Measurements from ENCODE around the gene CPNE7. TPM values are rescaled to one million over a fixed set of nuclear protein-coding genes. Genes with fewer than 3 reads are reported as not detected.
"Not testable (repeated sequence)": the region's sequence is repeated elsewhere in the genome, so short reads cannot be mapped to it uniquely, and the experiment has no call there.

Gene CPNE7
- polyA plus RNA-seq, 3 donors from 2014 or later, result 1.9 to 5.1 TPM; not detected in 1

DNA sequence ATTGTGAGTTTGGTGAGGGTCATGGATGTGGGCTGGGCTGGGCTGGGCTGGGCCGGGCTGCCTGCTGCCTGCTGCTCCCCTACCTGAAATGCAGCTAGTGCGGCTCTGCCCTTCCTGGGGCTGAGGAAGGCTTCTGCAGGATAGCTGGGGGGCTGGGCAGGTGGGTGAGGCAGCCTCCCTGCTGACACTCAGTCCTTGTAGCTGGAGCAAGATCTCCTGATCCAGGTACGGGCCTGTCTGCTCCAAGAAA, 10.4 kb upstream of the CPNE7 start:
- Mint-ChIP-seq H3K27ac (peak overlapping the region in 3 of 6 donors; percentile 43 to 74 (median 55)), H3K4me3 (peak overlapping the region in 2 of 5 donors; percentile 53 to 75), H3K9me3 (no peaks in the 10 kb centered on the region), H3K36me3 (peaks cover 11 to 26% (median 15%) of the 10 kb centered on the region in 3 donors), H3K27me3 (ENCODE audit: low read depth in 3 of 3) (peaks cover 3 to 18% (median 3%) of the 10 kb centered on the region in 3 donors), H3K4me1 (peaks cover 40 to 47% of the 10 kb centered on the region in 2 donors)
- no peak for DNase-seq

DNA sequence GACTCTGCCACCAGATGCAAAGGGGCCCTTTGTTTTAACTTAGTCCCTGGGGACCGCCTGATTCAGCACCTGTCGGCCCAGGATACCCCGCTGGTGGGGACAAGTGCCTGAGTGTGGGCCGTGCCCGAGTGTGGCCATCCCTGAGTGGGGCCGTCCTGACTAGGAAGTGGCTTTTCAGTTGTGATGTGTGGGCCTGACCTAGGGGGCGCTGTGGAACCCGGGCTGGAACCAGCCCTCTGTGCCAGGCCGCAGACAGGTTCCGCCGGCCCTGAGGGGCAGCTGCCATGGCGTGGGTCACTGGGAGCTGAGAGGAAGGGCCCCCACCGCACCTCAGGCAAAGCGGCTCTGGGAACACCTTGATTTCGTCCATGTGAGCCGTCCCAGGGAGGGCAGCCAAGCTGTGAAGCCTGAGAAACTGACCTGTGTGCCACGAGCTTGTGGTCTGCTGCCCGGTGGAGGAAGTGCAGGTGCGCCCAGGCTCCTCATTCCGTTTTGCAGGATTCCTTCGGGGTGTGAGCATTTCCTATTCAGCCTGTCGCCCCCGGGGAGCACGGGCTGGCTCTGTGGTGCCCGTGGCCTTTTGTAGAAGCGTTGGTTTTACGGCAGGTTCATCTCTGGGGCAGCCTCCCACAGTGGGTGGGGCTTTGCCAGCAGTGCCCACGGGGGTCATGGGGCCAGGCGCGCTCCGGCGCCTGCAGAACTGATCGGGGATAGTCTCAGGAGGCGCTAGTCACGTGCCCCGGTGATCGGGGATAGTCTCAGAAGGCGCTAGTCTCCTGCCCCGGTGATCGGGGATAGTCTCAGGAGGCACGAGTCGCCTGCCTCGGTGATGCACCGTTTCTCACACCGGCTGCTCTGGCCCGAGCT, 9.8 kb upstream of the CPNE7 start:
- peaks cover 0 to 16% (median 0%) of the 10 kb centered on the region in 3 donors for H3K27me3 Mint-ChIP-seq (ENCODE audit: low read depth in 3 of 3)
- peak overlapping the region in 4 of 6 donors; percentile 35 to 77 (median 46) for H3K27ac Mint-ChIP-seq
- H3K4me1 Mint-ChIP-seq, result peaks cover 36 to 46% of the 10 kb centered on the region in 2 donors
- peak; percentile 20 to 36 (median 30) for DNase-seq
- peaks cover 11 to 26% (median 15%) of the 10 kb centered on the region in 3 donors for H3K36me3 Mint-ChIP-seq
- H3K4me3 Mint-ChIP-seq, result peak overlapping the region; percentile 50 to 75 (median 60)
- no peaks in the 10 kb centered on the region for H3K9me3 Mint-ChIP-seq

DNA sequence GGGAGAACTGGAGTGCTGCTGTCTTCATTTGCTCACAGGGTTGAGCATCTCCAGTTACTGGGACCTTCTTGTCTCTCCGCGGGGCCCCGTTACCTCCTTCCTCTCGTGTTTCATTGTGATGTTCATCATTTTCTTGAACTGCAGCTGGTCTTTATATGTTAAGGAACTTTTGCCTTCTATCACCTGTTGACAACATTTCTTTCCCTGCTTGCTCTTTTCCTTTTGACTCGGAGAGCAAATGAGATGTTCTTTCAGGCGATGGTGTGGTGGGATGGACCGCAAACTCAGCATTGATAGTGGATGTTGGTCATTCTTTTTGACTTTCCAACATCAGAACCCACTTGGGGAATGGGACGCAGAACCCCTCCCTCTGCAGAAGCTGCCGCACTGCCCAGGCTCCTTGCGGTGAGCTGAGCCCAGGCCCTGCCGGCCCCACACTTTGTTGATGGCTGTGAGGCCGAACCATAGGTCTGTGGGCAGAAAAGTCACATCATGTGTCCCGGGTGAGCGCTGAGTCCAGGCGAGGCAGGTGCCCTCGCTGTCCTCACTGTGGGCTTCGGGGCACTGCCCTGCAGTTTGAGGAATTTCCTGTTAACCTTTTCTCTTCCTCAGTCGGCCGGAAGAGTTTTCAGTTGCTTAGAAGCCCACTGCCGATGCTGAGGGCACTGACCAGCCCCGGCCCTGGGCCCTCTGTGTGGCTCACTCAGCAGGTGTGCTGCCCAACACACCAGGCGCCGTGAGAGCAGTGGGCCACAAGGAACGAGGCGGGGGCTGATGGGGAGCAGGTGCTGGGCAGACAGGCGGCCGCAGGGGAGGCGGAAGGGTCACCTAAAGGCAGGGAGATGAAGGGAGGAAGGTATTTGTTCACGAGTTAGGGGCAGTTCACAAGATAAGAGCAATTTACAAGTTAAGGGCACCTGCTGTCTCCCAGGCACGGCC, 7.6 kb upstream of the CPNE7 start:
- Mint-ChIP-seq H3K4me1 (peaks cover 29 to 34% of the 10 kb centered on the region in 2 donors), H3K4me3 (peak overlapping the region in 1 of 5 donors; percentile 14), H3K9me3 (no peaks in the 10 kb centered on the region), H3K36me3 (peaks cover 0 to 12% (median 3%) of the 10 kb centered on the region in 3 donors), H3K27me3 (ENCODE audit: low read depth in 3 of 3) (peaks cover 4 to 7% (median 4%) of the 10 kb centered on the region in 3 donors), H3K27ac (no peak overlapping the region)
- no peak for DNase-seq

DNA sequence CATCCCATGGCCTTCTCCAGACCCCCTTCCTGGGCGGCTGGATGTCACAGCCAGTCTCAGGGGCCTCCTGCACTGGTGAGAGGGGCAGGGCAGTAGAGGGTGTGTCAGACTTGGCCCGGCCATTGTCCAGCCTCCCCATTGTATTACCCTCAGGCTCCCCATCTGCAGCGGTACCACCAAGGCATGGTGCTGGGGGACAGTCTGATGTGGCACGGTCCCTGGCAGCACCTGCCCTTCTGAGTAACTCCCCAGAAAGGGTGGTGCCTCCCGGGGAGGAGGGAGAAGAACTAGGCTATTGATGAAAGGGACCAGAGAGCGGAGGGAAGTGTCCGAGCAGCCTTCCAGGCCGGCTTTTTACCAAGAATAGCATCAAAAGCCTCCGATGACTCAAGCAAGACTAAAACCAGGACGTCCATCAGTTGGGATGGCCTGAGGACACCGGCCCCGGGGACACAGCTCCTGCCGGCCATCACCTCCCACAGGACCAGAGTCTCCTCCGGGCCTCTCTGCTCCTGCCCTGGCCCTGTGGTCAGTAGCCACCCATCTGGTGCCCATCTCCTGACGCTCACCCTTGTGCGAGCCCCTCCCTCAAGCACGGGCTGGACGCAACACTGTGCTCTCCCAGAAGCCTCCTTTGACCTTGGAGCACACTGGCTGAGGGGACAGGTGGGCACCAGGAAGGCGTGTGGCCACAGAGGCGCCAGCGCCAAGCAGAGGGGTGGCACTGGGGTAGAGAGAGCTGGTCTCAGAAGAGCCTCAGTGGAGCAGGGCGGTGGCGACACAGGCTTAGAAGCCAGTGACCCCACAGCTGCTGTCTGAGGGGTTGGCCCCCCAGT, 5.8 kb upstream of the CPNE7 start:
- peaks cover 21 to 25% of the 10 kb centered on the region in 2 donors for H3K4me1 Mint-ChIP-seq
- no peaks in the 10 kb centered on the region for H3K9me3 Mint-ChIP-seq
- H3K36me3 Mint-ChIP-seq, result no peaks in the 10 kb centered on the region
- H3K27me3 Mint-ChIP-seq (ENCODE audit: low read depth in 3 of 3), result peaks cover 9 to 10% (median 9%) of the 10 kb centered on the region in 3 donors
- DNase-seq, result no peak
- H3K27ac Mint-ChIP-seq, result no peak overlapping the region
- H3K4me3 Mint-ChIP-seq, result no peak overlapping the region

DNA sequence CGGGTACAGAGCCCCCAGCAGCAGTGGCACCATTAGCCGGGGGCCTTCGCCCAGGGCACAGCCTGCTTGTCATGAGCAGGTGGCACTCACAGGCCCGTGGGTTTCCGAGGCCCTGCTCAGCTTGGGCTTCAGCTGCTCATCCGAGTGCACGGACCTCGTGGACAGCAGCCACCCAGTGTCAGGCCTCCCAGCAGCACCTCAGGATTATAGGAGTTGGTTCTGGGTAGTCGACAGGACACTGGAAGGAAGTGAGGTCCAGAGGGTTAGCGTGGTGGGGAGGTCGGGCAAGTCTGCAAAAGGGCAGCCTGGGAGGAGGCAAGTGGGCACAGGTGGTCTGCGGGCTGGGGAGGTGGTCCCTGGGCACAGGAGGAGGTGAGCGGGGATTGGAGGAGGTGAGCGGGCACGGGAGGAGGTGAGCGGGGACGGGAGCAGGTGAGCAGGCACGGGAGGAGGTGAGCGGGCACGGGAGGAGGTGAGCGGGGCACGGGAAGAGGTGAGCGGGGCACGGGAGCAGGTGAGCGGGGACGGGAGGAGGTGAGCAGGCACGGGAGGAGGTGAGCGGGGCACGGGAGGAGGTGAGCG, 5.1 kb upstream of the CPNE7 start:
- Mint-ChIP-seq H3K27ac (no peak overlapping the region), H3K36me3 (no peaks in the 10 kb centered on the region), H3K4me3 (no peak overlapping the region)

DNA sequence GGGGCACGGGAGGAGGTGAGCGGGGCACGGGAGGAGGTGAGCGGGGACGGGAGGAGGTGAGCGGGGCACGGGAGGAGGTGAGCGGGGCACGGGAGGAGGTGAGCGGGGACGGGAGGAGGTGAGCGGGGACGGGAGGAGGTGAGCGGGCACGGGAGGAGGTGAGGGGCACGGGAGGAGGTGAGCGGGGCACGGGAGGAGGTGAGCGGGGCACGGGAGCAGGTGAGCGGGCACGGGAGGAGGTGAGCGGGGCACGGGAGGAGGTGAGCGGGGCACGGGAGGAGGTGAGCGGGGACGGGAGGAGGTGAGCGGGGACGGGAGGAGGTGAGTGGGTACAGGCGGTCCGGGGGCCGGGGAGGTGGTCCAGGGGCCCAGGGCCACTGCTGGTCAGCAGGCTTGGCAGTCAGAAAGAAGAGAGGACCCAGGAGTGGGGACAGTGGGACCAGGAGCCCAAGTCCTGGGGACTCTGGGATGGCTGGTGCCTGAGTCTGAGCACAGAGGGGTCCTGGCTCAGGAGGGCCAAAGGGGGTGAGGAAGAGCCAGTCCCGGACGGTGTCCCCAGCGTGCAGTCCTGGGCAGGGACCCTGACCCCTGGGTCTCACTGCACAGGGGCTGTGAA, 4.5 kb upstream of the CPNE7 start:
- H3K27ac Mint-ChIP-seq; DNase-seq; H3K4me3 Mint-ChIP-seq; H3K9me3 Mint-ChIP-seq; H3K27me3 Mint-ChIP-seq (ENCODE audit: low read depth in 3 of 3); H3K36me3 Mint-ChIP-seq: not testable (repeated sequence)
- peaks cover 8 to 12% of the 10 kb centered on the region in 2 donors for H3K4me1 Mint-ChIP-seq

More for the DNA sequence above, 5.1 kb upstream of the CPNE7 start:
- DNase-seq, result no peak
- peaks cover 8 to 9% (median 9%) of the 10 kb centered on the region in 3 donors for H3K27me3 Mint-ChIP-seq (ENCODE audit: low read depth in 3 of 3)
- peaks cover 14 to 18% of the 10 kb centered on the region in 2 donors for H3K4me1 Mint-ChIP-seq
- H3K9me3 Mint-ChIP-seq, result no peaks in the 10 kb centered on the region

DNA sequence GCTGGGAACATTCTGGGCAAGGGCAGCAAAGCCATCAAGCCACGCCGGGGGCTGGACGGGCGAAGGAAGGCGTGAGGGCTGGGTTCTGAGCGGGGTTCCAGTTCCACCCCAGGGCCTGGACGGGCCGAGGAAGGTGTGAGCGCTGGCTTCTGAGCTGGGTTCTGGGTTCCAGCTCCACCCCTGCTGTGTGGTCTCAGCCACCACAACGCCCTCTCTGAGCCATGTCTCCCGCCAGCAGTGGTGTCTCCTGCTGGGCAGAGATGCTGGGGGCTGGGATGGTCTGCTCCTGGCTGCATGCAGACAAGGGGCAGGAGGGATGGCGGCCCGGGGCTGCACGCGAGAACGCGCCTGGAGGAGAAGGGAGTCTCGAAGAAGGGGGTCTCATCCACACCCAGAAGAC, 3.9 kb upstream of the CPNE7 start:
- H3K27me3 Mint-ChIP-seq (ENCODE audit: low read depth in 3 of 3), result peaks cover 8 to 9% (median 9%) of the 10 kb centered on the region in 3 donors
- no peaks in the 10 kb centered on the region for H3K9me3 Mint-ChIP-seq
- DNase-seq, result no peak
- H3K4me1 Mint-ChIP-seq, result peaks cover 4 to 9% of the 10 kb centered on the region in 2 donors
- H3K27ac Mint-ChIP-seq, result no peak overlapping the region
- no peak overlapping the region for H3K4me3 Mint-ChIP-seq
- no peaks in the 10 kb centered on the region for H3K36me3 Mint-ChIP-seq

DNA sequence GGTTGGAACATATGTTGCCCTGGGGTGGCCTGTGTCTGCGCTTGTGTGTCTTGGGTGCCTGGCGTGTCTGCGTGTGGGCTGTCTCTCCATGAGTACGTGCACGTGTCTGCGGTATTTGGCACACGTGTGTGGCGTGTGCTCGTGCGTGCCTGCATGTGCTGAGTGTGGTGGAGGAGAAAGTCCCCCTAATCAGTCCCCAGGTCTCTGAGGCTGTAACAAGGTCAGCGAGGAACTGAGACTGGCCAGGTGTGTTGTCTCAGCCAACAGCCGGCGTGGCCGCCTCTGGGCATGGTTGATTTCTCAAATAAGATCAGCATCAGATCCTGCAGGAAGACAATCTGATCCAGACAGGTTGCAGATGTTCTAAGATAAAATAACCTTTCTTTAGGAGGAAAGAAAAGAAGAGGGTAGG, 3.5 kb upstream of the CPNE7 start:
- peaks cover 4 to 9% of the 10 kb centered on the region in 2 donors for H3K4me1 Mint-ChIP-seq
- DNase-seq, result no peak
- H3K27ac Mint-ChIP-seq, result no peak overlapping the region
- H3K27me3 Mint-ChIP-seq (ENCODE audit: low read depth in 3 of 3), result peaks cover 8 to 9% (median 9%) of the 10 kb centered on the region in 3 donors
- no peak overlapping the region for H3K4me3 Mint-ChIP-seq
- H3K36me3 Mint-ChIP-seq, result no peaks in the 10 kb centered on the region
- H3K9me3 Mint-ChIP-seq, result no peaks in the 10 kb centered on the region

DNA sequence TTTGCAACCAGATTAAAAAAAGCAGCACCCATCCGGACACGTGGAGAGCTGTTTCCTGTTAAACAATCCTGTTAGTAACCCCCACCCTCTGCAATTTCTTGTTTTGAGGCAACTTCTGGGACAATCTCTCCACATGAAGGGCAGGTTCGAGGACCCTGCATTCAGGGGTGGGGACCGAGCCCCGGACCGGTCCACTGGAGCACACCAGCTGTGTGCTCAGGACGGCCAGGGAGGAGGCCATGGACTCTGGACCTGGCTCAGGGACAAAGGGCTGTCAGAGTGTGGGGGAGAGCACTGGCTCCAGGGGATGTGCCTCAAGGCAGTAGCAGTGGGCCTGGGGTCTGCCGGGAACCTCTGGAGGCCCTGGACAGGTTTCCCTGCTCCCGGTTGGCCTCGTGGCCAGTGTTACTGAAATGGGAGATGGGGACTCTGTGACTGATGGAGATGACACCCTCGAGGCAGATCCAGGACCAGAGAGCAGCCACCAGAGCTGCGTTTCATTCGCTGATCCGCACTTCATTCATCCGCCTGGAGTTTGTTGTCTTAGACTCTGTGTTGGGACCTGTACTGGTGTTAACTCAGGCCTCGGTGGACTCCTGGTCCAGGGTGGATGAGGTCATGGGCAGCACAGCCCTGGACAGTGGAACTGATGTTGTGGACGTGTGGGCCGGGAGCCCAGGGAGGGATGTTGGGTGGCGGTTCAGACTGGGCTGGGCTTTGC, 2.9 kb upstream of the CPNE7 start:
- peak overlapping the region in 1 of 5 donors; percentile 46 for H3K4me3 Mint-ChIP-seq
- H3K9me3 Mint-ChIP-seq, result no peaks in the 10 kb centered on the region
- H3K27ac Mint-ChIP-seq, result peak overlapping the region in 1 of 6 donors; percentile 14
- H3K4me1 Mint-ChIP-seq, result peaks cover 4 to 9% of the 10 kb centered on the region in 2 donors
- H3K36me3 Mint-ChIP-seq, result no peaks in the 10 kb centered on the region
- no peak for DNase-seq
- peaks cover 8 to 9% (median 9%) of the 10 kb centered on the region in 3 donors for H3K27me3 Mint-ChIP-seq (ENCODE audit: low read depth in 3 of 3)

DNA sequence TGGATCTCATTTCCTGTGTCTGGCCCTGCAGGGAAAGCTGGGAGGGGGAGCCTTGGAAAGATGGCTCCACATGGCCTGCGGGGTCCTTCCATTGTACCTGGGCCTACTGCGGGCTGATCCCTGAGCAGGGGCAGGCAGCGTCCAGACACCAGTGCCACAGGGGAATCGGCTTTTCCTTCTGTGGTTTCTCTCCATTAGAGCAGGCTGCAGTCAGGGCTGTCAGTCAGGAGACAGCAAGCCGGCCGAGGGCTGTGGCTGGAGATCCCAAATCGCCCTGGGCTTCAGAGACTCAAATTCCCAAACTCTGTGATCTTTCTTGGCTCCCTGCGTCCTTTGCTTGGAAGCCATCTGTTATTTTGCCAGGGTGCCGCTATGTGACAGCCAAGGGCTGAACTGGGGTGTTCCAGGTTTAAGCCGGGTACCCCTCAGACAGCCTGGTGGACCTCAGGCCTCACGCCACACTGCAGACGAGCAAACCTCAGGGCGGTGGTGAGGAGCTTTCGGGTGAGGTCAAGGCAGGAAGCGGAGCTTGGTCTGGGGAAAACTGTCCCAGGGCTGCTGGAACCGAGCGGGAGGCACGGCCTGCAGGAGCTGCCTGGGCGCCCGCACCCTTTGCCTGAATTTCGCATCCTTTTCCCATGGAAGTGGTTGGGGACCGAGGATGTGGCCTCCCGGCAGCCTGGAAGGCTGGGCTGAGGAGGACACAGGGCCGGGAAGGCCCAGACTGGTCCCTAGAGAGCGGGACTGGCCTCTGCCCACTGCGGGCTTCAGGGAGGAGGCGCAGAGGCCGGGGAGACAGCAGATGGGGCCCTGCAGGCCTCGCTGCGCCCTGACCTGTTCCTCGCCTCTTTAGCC, 1.5 kb upstream of the CPNE7 start:
- Mint-ChIP-seq H3K27me3 (ENCODE audit: low read depth in 3 of 3) (peaks cover 8 to 9% (median 9%) of the 10 kb centered on the region in 3 donors), H3K4me3 (peak overlapping the region in 3 of 5 donors; percentile 26 to 47 (median 44)), H3K4me1 (peaks cover 4 to 9% of the 10 kb centered on the region in 2 donors), H3K9me3 (no peaks in the 10 kb centered on the region), H3K36me3 (no peaks in the 10 kb centered on the region), H3K27ac (no peak overlapping the region)
- DNase-seq, result no peak

DNA sequence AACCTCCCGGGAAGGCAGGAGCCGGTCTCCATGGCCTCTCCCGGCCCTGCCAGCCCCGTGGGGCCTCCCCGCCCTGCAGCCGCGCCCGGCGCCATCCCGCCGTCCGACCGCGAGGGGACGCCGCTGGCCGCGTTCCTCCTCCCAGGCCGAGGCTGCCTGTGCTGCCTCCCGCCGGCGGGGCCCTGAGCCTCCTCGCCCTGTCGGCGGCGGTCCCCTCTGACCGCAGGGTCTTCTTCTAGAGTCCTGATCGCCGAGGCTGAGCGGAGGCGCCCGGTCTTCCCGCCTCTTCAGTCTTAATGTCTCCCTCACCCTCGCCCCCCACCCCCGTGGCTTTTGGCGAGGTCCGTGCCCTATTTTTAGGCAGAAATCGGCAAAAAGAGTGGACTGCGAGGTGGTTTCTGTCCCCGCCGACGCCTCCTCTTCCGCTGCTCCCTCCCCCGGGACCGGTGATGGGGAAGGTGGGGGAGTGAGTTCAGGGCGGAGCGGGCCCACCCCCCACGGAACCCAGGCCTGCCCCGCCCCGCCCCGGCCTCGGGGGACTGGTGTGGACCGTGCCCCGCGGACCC, 794 bp upstream of the CPNE7 start:
- DNase-seq, result peak; percentile 24 to 52 (median 42)
- Mint-ChIP-seq H3K4me1 (peaks cover 4 to 9% of the 10 kb centered on the region in 2 donors), H3K27ac (no peak overlapping the region), H3K27me3 (ENCODE audit: low read depth in 3 of 3) (peaks cover 8 to 9% (median 9%) of the 10 kb centered on the region in 3 donors), H3K36me3 (no peaks in the 10 kb centered on the region), H3K4me3 (peak overlapping the region; percentile 15 to 73 (median 58)), H3K9me3 (no peaks in the 10 kb centered on the region)

All from immature natural killer cell (primary cell).